Measurements from ENCODE around the gene ZDHHC7. TPM values are rescaled to one million over a fixed set of nuclear protein-coding genes. Genes with fewer than 3 reads are reported as not detected.

The ZDHHC7 gene
- total RNA-seq, 4 donors from 2014 or later: 45.9 to 65.5 (median 54.3) TPM

DNA sequence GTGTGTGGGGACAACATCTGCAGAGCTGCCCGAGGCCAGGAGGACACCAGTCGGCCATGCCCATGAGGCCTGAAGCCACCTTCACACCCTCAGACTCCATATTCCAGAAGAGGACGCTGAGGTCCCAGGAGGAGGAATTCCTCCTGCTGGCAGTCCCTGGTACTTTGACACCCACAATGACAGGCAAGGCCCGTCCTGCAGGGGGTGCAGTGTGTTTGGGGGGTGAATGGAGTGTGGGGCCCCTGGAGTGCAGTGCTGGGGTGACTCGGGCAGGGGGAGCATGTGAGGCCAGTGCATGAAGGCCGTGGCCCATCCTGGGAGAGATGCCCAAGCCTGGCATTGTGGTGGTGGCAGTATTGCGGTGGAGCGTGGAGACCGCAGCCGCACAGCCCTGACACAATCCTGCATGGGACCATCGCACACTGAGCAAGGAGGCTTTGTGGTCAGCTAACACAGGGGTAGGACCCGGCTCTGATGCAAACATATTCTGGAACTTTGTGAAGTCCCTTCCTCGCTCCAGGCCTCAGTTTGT is 52.2 kb downstream of the ZDHHC7 start:
- Histone ChIP-seq H3K27me3 (peaks cover 6% of the 10 kb centered on the region), H3K9me3 (no peaks in the 10 kb centered on the region), H3K4me3 (no peak overlapping the region), H3K36me3 (no peaks in the 10 kb centered on the region), H3K27ac (no peak overlapping the region), H3K4me1 (no peaks in the 10 kb centered on the region)
- TF ChIP-seq POLR2AphosphoS5 (IDR thresholded peaks at IDR 0.05) (no peak), POLR2A (IDR thresholded peaks at IDR 0.05) (no peak), EP300 (IDR thresholded peaks at IDR 0.05) (no peak)
- TF ChIP-seq, protein P1, sequence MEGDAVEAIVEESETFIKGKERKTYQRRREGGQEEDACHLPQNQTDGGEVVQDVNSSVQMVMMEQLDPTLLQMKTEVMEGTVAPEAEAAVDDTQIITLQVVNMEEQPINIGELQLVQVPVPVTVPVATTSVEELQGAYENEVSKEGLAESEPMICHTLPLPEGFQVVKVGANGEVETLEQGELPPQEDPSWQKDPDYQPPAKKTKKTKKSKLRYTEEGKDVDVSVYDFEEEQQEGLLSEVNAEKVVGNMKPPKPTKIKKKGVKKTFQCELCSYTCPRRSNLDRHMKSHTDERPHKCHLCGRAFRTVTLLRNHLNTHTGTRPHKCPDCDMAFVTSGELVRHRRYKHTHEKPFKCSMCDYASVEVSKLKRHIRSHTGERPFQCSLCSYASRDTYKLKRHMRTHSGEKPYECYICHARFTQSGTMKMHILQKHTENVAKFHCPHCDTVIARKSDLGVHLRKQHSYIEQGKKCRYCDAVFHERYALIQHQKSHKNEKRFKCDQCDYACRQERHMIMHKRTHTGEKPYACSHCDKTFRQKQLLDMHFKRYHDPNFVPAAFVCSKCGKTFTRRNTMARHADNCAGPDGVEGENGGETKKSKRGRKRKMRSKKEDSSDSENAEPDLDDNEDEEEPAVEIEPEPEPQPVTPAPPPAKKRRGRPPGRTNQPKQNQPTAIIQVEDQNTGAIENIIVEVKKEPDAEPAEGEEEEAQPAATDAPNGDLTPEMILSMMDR (IDR thresholded peaks at IDR 0.05): no peak
- 95% methylated on average over 11 of the region's 13 CpGs for WGBS
- DNase-seq (ENCODE audit: low spot score in 2 of 2): no peak

DNA sequence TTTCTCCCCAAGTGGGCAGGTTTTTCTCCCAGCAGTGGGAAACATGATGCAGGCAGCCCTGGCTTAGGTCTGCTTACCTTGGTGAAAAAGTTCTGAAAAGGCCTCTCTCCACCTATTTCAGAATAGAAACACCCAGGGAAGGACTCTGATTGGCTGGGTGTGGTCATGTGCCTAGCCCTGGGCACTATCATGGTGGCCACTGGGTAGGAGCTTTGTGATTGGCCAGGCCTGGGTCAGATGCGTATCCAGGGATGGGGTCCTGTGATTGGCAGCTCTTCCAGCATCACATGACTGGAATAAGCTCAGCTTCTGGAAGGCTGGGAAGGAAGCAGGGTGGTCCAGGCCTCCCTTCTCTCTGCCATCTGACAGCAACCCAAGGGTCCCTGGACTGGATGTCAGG is 53.5 kb downstream of the ZDHHC7 start:
- Histone ChIP-seq H3K9me3 (no peaks in the 10 kb centered on the region), H3K36me3 (no peaks in the 10 kb centered on the region), H3K4me3 (no peak overlapping the region), H3K27ac (no peak overlapping the region), H3K4me1 (peaks cover 2% of the 10 kb centered on the region), H3K27me3 (no peaks in the 10 kb centered on the region)
- 100% methylated on average over 1 of the region's 1 CpG for WGBS
- TF ChIP-seq POLR2A (IDR thresholded peaks at IDR 0.05) (no peak), POLR2AphosphoS5 (IDR thresholded peaks at IDR 0.05) (no peak), EP300 (IDR thresholded peaks at IDR 0.05) (no peak)
- TF ChIP-seq, protein P1 (IDR thresholded peaks at IDR 0.05): no peak
- DNase-seq (ENCODE audit: low spot score in 2 of 2): no peak

DNA sequence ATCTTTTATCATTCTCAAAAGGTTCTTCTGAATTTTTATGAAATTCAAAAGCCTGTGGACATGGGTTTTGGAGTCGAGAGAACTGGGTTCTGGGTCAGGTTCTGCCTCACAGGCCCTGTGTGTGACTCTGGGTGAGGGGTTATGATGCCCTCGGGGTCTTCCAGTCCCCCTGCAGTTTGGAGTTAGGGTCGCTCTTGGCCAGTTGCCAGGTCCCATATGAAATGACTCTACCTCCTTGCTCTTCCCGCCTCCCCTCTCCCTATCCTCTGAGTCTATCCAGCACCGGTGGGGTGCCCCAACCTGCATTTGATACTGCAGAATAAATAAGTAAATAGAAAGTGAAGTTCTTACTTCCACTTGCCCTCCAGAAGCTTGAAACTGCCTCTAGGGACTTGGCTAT is 54.1 kb downstream of the ZDHHC7 start:
- H3K4me1 ChIP-seq: peaks cover 8% of the 10 kb centered on the region
- DNase-seq (ENCODE audit: low spot score in 2 of 2): no peak
- 93% methylated on average over 5 of the region's 5 CpGs for WGBS
- no peaks in the 10 kb centered on the region for H3K27me3 ChIP-seq
- TF ChIP-seq POLR2A (IDR thresholded peaks at IDR 0.05) (no peak), EP300 (IDR thresholded peaks at IDR 0.05) (no peak), POLR2AphosphoS5 (IDR thresholded peaks at IDR 0.05) (no peak)
- TF ChIP-seq, protein P1 (IDR thresholded peaks at IDR 0.05): no peak
- H3K36me3 ChIP-seq: no peaks in the 10 kb centered on the region
- H3K4me3 ChIP-seq: no peak overlapping the region
- H3K9me3 ChIP-seq: no peaks in the 10 kb centered on the region
- H3K27ac ChIP-seq: no peak overlapping the region

DNA sequence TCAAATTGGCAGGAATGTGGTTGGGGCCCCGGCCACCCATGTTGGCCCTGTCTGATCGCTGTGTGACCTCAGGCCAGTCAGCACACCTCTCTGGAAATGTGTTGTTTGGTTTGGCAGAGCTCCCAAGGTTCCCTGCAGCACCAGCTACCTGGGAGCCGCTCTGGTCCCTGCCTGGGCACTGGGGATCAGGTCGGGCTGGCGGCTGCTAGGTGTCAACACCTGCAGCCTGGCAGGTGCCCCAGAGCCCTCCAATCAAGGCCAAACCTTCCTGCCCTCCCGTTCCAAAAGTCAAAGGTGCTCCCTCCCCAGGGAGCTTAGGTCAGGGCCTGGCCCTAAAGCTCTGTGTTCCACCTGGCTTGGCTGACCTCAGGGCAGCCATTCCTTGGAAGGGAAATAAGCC is 55.9 kb downstream of the ZDHHC7 start:
- H3K27ac ChIP-seq: no peak overlapping the region
- WGBS: 83% methylated on average over 1 of the region's 6 CpGs
- H3K4me1 ChIP-seq: peaks cover 14% of the 10 kb centered on the region
- DNase-seq (ENCODE audit: low spot score in 2 of 2): no peak
- no peak overlapping the region for H3K4me3 ChIP-seq
- H3K9me3 ChIP-seq: no peaks in the 10 kb centered on the region
- H3K27me3 ChIP-seq: no peaks in the 10 kb centered on the region
- H3K36me3 ChIP-seq: no peaks in the 10 kb centered on the region
- no peak for TF ChIP-seq EP300 (IDR thresholded peaks at IDR 0.05)
- TF ChIP-seq POLR2AphosphoS5 (IDR thresholded peaks at IDR 0.05): no peak
- TF ChIP-seq POLR2A (IDR thresholded peaks at IDR 0.05): no peak
- TF ChIP-seq, protein P1 (IDR thresholded peaks at IDR 0.05): no peak

DNA sequence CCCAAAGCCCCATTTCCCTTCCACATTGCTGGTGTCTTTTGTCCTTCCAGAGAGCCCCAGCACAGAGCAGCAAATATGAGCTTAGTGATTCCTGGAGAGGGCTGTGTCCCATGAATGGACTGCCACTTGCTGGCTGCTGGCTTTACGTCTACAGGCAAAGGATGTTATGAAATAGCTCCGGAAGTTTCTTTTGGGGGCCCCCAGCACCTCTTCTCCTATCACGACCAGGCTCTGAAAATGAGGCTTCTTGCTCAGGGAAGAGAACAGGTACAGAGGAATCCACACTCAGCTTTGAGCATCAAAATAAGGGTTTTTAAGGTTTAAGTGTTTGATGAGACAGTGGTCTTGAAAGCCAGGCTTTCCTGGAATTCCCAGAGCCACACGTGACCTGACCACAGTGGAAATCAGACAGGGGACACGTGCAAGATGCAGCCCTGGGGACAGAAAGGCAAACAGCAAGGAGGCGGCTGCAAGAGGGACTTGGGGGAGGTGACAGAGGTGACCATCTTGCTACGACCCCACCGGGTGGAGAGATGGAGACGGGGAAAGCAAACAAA is 58.1 kb downstream of the ZDHHC7 start:
- no peak for DNase-seq (ENCODE audit: low spot score in 2 of 2)
- 76% methylated on average over 9 of the region's 9 CpGs for WGBS
- H3K4me1 ChIP-seq: peaks cover 14% of the 10 kb centered on the region
- H3K27me3 ChIP-seq: no peaks in the 10 kb centered on the region
- H3K27ac ChIP-seq: no peak overlapping the region
- H3K36me3 ChIP-seq: no peaks in the 10 kb centered on the region
- H3K4me3 ChIP-seq: no peak overlapping the region
- TF ChIP-seq, protein P1 (IDR thresholded peaks at IDR 0.05): no peak
- TF ChIP-seq POLR2AphosphoS5 (IDR thresholded peaks at IDR 0.05) (no peak), POLR2A (IDR thresholded peaks at IDR 0.05) (no peak), EP300 (IDR thresholded peaks at IDR 0.05) (no peak)
- no peaks in the 10 kb centered on the region for H3K9me3 ChIP-seq

Measured in suprapubic skin (tissue), 4 donors.